K562 (cell line): ENCODE measurements around the gene PPHLN1. TPM values are rescaled to one million over a fixed set of nuclear protein-coding genes. Genes with fewer than 3 reads are reported as not detected.

Experiments used
- ATAC-seq: fragments of 200-7000 bp; cut with Tn5 transposase; 3 replicates; pipeline ENCODE4 v1.9.1; 2020; ENCODE audit warnings: moderate library complexity
- BruUV-seq: library from RNA; stranded (reverse); fragments of 400-500 nt; replicated peaks from 2 replicates; lab custom pipeline; 2021; lab: Mats Ljungman, UMichigan
- CTCF ChIA-PET: fragments of 300-600 bp; formaldehyde crosslinking; extraction: SDS; loops from one replicate; lab custom pipeline; 2021; ENCODE audit warnings: low intra/inter-chr PET ratio; lab: Yijun Ruan, JAX
- POLR2A ChIA-PET: fragments of 300-600, 350-650 bp; sonication (Branson Sonifier 250); formaldehyde crosslinking; extraction: SDS; loops from one replicate; lab custom pipeline; 2021; ENCODE audit warnings: antibody characterized with exemption, inconsistent platforms; lab: Yijun Ruan, JAX
- DNase-seq, 4 experiments: peaks; one replicate each; pipeline versions ENCODE4 v3.0.0 to v3.0.0-alpha.2; 2011 to 2018; ENCODE audit warnings: low spot score in 3 of 4, mixed read lengths in 3 of 4; ENCODE audit errors: extremely low read depth in 1 of 4
- FAIRE-seq: peaks from 2 replicates; lab custom pipeline; 2011; peaks lifted over from hg19 to GRCh38; lab: Jason Lieb, UNC
- H2AFZ ChIP-seq: 2 replicates; pipeline ENCODE4 v1.6.0; 2011; ENCODE audit warnings: low read depth, low read length, control low read depth, inconsistent platforms
- H3K27ac ChIP-seq: fragments of 200-600 bp; 3 replicates; pipeline ENCODE4 v1.8.0; 2011; ENCODE audit warnings: low read depth, mild to moderate bottlenecking, control low read depth, inconsistent platforms, low read length, moderate library complexity, mixed read lengths; ENCODE audit errors: extremely low read depth
- H3K27me3 ChIP-seq, 2 experiments: fragments of 300-600 bp in 1 of 2; 2 replicates in 1 of 2; 3 replicates in 1 of 2; pipeline versions ENCODE4 v1.6.0 to v1.8.0; 2011; ENCODE audit warnings: inconsistent platforms in 2 of 2, low read length in 2 of 2, mild to moderate bottlenecking in 1 of 2, mixed read lengths in 1 of 2, moderate library complexity in 1 of 2; ENCODE audit not compliant: control insufficient read depth in 2 of 2, insufficient read depth in 2 of 2
- H3K36me3 ChIP-seq: fragments of 300-600 bp; 3 replicates; pipeline ENCODE4 v1.8.0; 2011; ENCODE audit warnings: mild to moderate bottlenecking, low read length, inconsistent platforms; ENCODE audit not compliant: control insufficient read depth, insufficient read depth
- H3K4me1 ChIP-seq, 2 experiments: fragments of 200-600 bp in 1 of 2; replicated peaks in 1 of 2; 2 replicates in 1 of 2; 3 replicates in 1 of 2; pipeline versions ENCODE4 v1.5.1 to v1.8.0; 2011; ENCODE audit warnings: inconsistent platforms in 2 of 2, low read length in 2 of 2, mild to moderate bottlenecking in 1 of 2, mixed read lengths in 1 of 2, moderate library complexity in 1 of 2; ENCODE audit not compliant: control insufficient read depth in 2 of 2, insufficient read depth in 2 of 2
- H3K4me2 ChIP-seq: 2 replicates; pipeline ENCODE4 v1.6.1; 2011; ENCODE audit warnings: low read length, control low read depth, inconsistent platforms, mixed read lengths; ENCODE audit not compliant: insufficient read depth
- H3K4me3 ChIP-seq: fragments of 200-600 bp; sonication (generic), shearing (Covaris generic); 2 replicates; pipeline ENCODE4 v1.5.1; 2016; ENCODE audit warnings: control low read depth, inconsistent platforms
- H3K79me2 ChIP-seq: fragments of 200-600 bp; 3 replicates; pipeline ENCODE4 v1.8.0; 2011; ENCODE audit warnings: low read length, inconsistent platforms; ENCODE audit not compliant: control insufficient read depth, insufficient read depth
- H3K9ac ChIP-seq, 2 experiments: 2 replicates each; pipeline versions ENCODE4 v1.6.0 to v1.6.1; 2011; ENCODE audit warnings: low read depth in 2 of 2, low read length in 2 of 2, control low read depth in 1 of 2, inconsistent platforms in 1 of 2, mild to moderate bottlenecking in 1 of 2, mixed read lengths in 1 of 2; ENCODE audit not compliant: insufficient read depth in 1 of 2
- H3K9me1 ChIP-seq: one replicate; pipeline ENCODE4 v1.6.0; 2011; ENCODE audit warnings: inconsistent platforms, mild to moderate bottlenecking, low read length, moderate library complexity; ENCODE audit not compliant: control insufficient read depth, insufficient read depth
- H3K9me3 ChIP-seq: replicated peaks from 2 replicates; pipeline ENCODE4 v1.5.1; 2011; ENCODE audit warnings: low read depth, low read length, inconsistent platforms; ENCODE audit not compliant: control insufficient read depth, insufficient read depth
- H4K20me1 ChIP-seq: replicated peaks from 2 replicates; pipeline ENCODE4 v1.6.1; 2011; ENCODE audit warnings: low read length, inconsistent platforms, mixed read lengths; ENCODE audit not compliant: control insufficient read depth, insufficient read depth
- C11orf30 ChIP-seq: fragments of 450-650 bp; IDR thresholded peaks from 2 replicates; pipeline ENCODE4 v1.6.1; 2016; ENCODE audit warnings: low read depth, mild to moderate bottlenecking
- COPS2 ChIP-seq: fragments of 450-650 bp; conservative IDR thresholded peaks from 2 replicates; pipeline ENCODE4 v1.6.1; 2016; ENCODE audit warnings: mild to moderate bottlenecking, moderate library complexity
- ETS2 ChIP-seq: IDR thresholded peaks from 2 replicates; pipeline ENCODE4 v1.6.1; 2016; ENCODE audit warnings: borderline replicate concordance, missing genetic modification characterization, mild to moderate bottlenecking, moderate library complexity, missing compliant biosample characterization; ENCODE audit not compliant: poor library complexity, severe bottlenecking
- PHF20 ChIP-seq: fragments of 450-650 bp; IDR thresholded peaks from 2 replicates; pipeline ENCODE4 v1.6.1; 2018; ENCODE audit not compliant: partially characterized antibody
- TAF7 ChIP-seq: fragments of 450-650 bp; IDR thresholded peaks from 2 replicates; pipeline ENCODE4 v1.6.1; 2016; ENCODE audit warnings: missing genetic modification characterization, missing compliant biosample characterization
- TFAM ChIP-seq: fragments of 250-450 bp; sonication (Bioruptor Pico); conservative IDR thresholded peaks from 2 replicates; pipeline ENCODE4 v1.5.0; 2021; ENCODE audit warnings: mild to moderate bottlenecking, moderate library complexity
- XRCC3 ChIP-seq: fragments of 450-650 bp; IDR thresholded peaks from 2 replicates; pipeline ENCODE4 v1.6.1; 2017; ENCODE audit warnings: mild to moderate bottlenecking, moderate library complexity
- ZNF12 ChIP-seq: sonication (generic); formaldehyde crosslinking; IDR thresholded peaks from 2 replicates; pipeline ENCODE4 v1.4.0; 2020; ENCODE audit warnings: mild to moderate bottlenecking, missing genetic modification reagents
- ZNF124 ChIP-seq: sonication (generic); formaldehyde crosslinking; IDR thresholded peaks from 2 replicates; pipeline ENCODE4 v1.8.1; 2022; ENCODE audit warnings: missing genetic modification reagents
- ZNF764 ChIP-seq: fragments of 250-450 bp; sonication (Bioruptor Pico); IDR thresholded peaks from 2 replicates; pipeline ENCODE4 v1.4.0; 2020; ENCODE audit warnings: low read depth, mild to moderate bottlenecking, moderate library complexity
- WGBS: fragments of 100-300 bp; shearing (Covaris generic); methylation state at CpG from one replicate; pipeline ENCODE4 v1.1.6; 2016; ENCODE audit warnings: low coverage, mixed read lengths; ENCODE audit not compliant: insufficient coverage; ENCODE audit errors: missing lambda C conversion rate; 5-methylcytosine and 5-hydroxymethylcytosine counted together
- in situ Hi-C: fragments of 300-500 bp; cut with MboI; formaldehyde crosslinking; loops from 4 replicates; pipeline ENCODE4 v1.15.0; 2018; ENCODE audit warnings: inconsistent platforms, mixed read lengths
- intact Hi-C: fragments of 100-400 bp; cut with micrococcal nuclease; formaldehyde crosslinking; loops from 2 replicates; pipeline ENCODE4 v1.14.2; 2022
- polyA plus RNA-seq, 8 experiments: library from polyadenylated mRNA; depleted of rRNA in 4 of 8; stranded (reverse) in 5 of 8; unstranded in 3 of 8; fragments of >200 nt; fragmentation: Nextera tagmentation in 2 of 8; fragmentation: Illumina TruSeq in 1 of 8; extraction: Ambion mirVana in 2 of 8; extraction: Trizol in 1 of 8; gene quantifications; 2 replicates each; pipeline versions ENCODE4 v1.2.1 to v1.2.3, GENCODE V29; 2011 to 2014; ENCODE audit warnings: inconsistent platforms in 1 of 8, missing spikeins in 1 of 8
- total RNA-seq, 7 experiments: library from RNA; depleted of rRNA in 6 of 7; stranded (reverse); fragments of >200 nt in 6 of 7; fragmentation: Illumina TruSeq in 2 of 7; extraction: Trizol in 2 of 7; gene quantifications; 2 replicates each; pipeline versions ENCODE4 v1.2.1 to v1.2.3, GENCODE V29; 2011 to 2021; ENCODE audit warnings: low replicate concordance in 1 of 7
- TF ChIP-seq, protein P1 (sequence below): sonication (generic); formaldehyde crosslinking; IDR thresholded peaks from 2 replicates; pipeline ENCODE4 v1.8.1; 2023; ENCODE audit warnings: mild to moderate bottlenecking, missing genetic modification reagents
- TF ChIP-seq, protein P2 (sequence below): fragments of 250-450 bp; sonication (Bioruptor Pico); IDR thresholded peaks from 2 replicates; pipeline ENCODE4 v1.5.1; 2021; ENCODE audit warnings: mild to moderate bottlenecking

PPHLN1 gene
- total and polyA plus RNA-seq, 9 of the 15 experiments (the other 6 are each of a cell fraction or from before 2014, with no cell fraction given) = 66.3 to 112 (median 93.6) TPM

DNA sequence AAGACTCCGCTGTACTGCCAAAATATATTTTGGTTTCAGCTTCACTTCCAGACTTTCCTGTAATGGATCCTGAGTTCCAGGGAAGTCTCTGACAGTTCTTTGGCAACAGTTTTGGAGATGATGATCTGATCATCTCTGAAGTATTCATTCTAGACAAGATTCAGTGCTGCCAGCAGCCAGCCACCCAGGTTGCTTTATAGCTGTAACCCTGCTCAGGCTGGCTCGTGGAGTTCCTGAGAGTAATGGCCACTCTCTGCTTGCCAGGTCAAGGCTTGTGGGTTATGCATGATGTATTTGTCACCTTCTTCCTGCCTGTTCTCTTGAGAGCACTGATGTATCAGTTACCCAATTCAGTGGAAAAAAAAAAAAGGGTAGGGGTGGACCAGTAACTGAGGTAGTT, 124.3 kb downstream of the PPHLN1 start:
- WGBS = 75% methylated on average over 2 of the region's 2 CpGs
- peaks cover 5 to 13% of the 10 kb centered on the region in 2 experiments; a peak in 3 of 5 replicates for H3K4me1 ChIP-seq
- CTCF ChIA-PET = no interaction called here

DNA sequence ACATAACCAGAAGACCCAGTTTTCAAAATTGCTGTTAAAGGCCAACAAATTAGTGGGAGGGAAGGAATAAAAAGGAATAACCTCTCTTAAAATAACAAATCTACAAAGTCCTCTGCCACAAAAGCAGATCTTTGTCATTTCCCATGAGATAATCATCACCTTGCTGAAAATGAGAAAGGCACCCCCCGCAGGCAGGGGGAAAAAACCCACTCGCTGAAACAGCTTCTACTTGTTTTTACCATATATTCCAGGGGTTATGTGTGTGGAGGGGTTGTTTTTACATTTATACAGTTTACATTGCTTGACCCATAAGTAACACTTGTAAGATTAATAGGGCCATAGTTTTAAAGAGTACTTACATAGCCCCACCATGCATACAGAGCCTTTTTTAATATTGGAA, 132.6 kb downstream of the PPHLN1 start:
- no peak for ATAC-seq
- in situ Hi-C loops (no loop called here), intact Hi-C loops (no loop called here)
- Histone ChIP-seq H3K9me3 (no peaks in the 10 kb centered on the region), H3K4me1 (peaks cover 3 to 6% of the 10 kb centered on the region in 2 experiments; a peak in 3 of 5 replicates), H3K4me2 (no peak overlapping the region), H3K4me3 (no peak overlapping the region), H3K27ac (no peak overlapping the region), H3K9ac (no peak overlapping the region), H3K79me2 (no peaks in the 10 kb centered on the region), H4K20me1 (no peaks in the 10 kb centered on the region), H3K9me1 (no peaks in the 10 kb centered on the region), H3K27me3 (no peaks in the 10 kb centered on the region), H2AFZ (no peak overlapping the region), H3K36me3 (no peaks in the 10 kb centered on the region)
- 30% methylated on average over 2 of the region's 2 CpGs for WGBS
- no peak for FAIRE-seq
- CTCF ChIA-PET = interaction anchor here (0.6 kb wide), 1 partner anchor 111 kb away, joined by 3 read pairs; no protein-coding TSS in a partner anchor
- no peak for DNase-seq
- POLR2A ChIA-PET = no interaction called here
- no TSS peak for BruUV-seq
- TF ChIP-seq ZNF764 (CRISPR knock-in tag) (no peak), COPS2 (no peak), ZNF12 (CRISPR knock-in tag) (no peak), TAF7 (tag) (no peak), ZNF124 (CRISPR knock-in tag) (no peak), TFAM (CRISPR knock-in tag) (no peak), PHF20 (no peak), XRCC3 (no peak), C11orf30 (no peak)
- TF ChIP-seq, protein P1, sequence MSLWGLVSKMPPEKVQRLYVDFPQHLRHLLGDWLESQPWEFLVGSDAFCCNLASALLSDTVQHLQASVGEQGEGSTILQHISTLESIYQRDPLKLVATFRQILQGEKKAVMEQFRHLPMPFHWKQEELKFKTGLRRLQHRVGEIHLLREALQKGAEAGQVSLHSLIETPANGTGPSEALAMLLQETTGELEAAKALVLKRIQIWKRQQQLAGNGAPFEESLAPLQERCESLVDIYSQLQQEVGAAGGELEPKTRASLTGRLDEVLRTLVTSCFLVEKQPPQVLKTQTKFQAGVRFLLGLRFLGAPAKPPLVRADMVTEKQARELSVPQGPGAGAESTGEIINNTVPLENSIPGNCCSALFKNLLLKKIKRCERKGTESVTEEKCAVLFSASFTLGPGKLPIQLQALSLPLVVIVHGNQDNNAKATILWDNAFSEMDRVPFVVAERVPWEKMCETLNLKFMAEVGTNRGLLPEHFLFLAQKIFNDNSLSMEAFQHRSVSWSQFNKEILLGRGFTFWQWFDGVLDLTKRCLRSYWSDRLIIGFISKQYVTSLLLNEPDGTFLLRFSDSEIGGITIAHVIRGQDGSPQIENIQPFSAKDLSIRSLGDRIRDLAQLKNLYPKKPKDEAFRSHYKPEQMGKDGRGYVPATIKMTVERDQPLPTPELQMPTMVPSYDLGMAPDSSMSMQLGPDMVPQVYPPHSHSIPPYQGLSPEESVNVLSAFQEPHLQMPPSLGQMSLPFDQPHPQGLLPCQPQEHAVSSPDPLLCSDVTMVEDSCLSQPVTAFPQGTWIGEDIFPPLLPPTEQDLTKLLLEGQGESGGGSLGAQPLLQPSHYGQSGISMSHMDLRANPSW = no peak

More for the DNA sequence above, 124.3 kb downstream of the PPHLN1 start:
- H3K9me1 ChIP-seq = no peaks in the 10 kb centered on the region
- intact Hi-C loops (no loop called here), in situ Hi-C loops (no loop called here)
- DNase-seq = no peak
- no peak overlapping the region for H2AFZ ChIP-seq
- no peak overlapping the region for H3K4me2 ChIP-seq
- no peaks in the 10 kb centered on the region for H3K9me3 ChIP-seq
- H3K9ac ChIP-seq = no peak overlapping the region
- TF ChIP-seq, protein P2, sequence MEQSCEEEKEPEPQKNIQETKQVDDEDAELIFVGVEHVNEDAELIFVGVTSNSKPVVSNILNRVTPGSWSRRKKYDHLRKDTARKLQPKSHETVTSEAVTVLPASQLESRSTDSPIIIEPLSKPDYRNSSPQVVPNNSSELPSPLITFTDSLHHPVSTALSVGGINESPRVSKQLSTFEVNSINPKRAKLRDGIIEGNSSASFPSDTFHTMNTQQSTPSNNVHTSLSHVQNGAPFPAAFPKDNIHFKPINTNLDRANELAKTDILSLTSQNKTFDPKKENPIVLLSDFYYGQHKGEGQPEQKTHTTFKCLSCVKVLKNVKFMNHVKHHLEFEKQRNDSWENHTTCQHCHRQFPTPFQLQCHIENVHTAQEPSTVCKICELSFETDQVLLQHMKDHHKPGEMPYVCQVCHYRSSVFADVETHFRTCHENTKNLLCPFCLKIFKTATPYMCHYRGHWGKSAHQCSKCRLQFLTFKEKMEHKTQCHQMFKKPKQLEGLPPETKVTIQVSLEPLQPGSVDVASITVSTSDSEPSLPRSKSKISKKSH (CRISPR knock-in tag) = no peak
- no peak for TF ChIP-seq ETS2 (tag)
- no peaks in the 10 kb centered on the region for H3K27me3 ChIP-seq
- no TSS peak for BruUV-seq
- peaks cover 23% of the 10 kb centered on the region; the same call in 2 of the 3 replicates for H3K36me3 ChIP-seq
- 0 out of 3 replicates have a peak, but pooled peaks have one; percentile 21 for ATAC-seq
- no peak for FAIRE-seq
- no peak overlapping the region for H3K27ac ChIP-seq
- H3K4me3 ChIP-seq = no peak overlapping the region
- POLR2A ChIA-PET = no interaction called here
- no peaks in the 10 kb centered on the region for H4K20me1 ChIP-seq
- no peaks in the 10 kb centered on the region for H3K79me2 ChIP-seq
